Right hindlimb (tissue), 1 donor: ENCODE measurements around the gene MCL1.
"Not testable (repeated sequence)": the region's sequence is repeated elsewhere in the genome, so short reads cannot be mapped to it uniquely, and the experiment has no call there.

Source experiments
- DNase-seq: peaks from one replicate; pipeline ENCODE4 v3.0.0-alpha.2; 2018

MCL1 gene

GRCh38 chr1:150567717-150568593, 11.5 kb downstream of the MCL1 start:
- peak; percentile 92 for DNase-seq

- peak; percentile 34 for DNase-seq
Observed at GRCh38 chr1:150567341-150567716, 12.1 kb downstream of the MCL1 start.

- no peak for DNase-seq
Observed at GRCh38 chr1:150566589-150567340, 12.6 kb downstream of the MCL1 start.

DNA sequence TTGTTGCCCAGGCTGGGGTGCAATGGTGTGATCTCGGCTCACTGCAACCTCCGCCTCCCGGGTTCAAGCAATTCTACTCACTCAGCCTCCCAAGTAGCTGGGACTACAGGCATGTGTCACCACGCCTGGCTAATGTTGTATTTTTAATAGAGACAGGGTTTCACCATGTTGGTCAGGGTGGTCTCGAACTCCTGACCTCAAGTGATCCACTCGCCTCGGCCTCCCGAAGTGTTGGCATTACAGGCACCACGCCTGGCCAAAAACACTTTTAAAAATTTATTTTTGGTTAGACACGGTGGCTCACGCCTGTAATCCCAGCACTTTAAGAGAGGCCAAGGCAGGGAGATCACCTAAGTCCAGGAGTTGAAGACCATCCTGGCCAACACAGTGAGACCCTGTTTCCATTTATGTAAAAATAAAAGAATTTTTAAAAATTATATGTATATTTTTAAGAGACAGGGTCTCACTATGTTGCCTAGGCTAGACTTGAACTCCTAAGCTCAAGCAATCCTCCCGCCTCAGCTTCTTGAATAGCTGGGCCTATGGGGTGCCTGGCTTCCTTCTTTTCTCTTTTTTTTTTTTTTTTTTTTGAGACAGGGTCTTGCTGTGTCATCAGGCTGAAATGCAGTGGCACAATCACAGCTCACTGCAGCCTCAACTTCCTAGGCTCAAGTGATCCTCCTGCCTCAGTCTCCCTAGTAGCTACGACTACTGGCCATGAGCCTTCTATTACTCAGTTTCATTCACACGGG, 14.0 kb downstream of the MCL1 start:
- not testable (repeated sequence) for DNase-seq

DNA sequence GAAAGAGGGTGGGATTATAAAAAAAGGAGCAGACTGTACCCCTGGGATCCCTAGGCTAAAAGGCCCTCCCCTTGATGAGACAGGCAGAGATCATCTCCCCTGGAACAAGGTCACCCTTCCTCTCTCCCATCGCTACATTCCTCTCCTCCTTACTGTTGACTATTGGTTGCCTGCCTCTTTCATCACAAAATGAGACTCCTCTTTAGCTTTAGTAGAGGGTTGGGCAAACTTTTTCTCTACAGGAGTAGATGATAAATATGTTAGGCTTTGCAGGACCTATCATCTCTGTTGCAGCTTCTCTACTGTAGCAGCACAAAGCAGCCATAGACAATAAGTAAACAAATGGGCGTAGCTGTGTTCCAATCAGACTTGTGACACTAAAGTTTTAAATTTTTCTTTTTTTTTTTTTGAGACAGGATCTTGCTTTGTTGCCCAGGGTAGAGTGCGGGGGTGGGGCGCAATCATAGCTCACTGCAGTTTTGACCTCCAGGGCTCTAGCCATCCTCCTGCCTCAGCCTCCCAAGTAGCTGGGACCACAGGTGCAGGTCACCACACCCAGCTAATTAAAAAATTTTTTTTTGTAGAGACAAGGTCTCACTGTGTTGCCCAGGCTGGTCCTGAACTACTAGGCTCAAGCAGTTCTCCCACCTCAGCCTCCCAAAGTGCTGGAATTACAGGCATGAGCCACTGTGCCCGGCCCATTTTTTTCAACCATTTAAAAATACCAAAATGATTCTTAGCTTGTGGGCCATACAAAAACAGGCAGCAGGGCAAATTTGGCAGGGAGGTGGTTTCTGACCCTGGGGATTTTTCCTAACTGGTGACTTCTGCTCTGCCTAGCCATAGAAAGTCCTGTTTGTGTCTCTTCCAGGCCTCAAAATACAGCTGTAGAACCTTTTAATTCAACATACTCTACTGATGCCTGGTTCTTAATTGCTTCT, 15.1 kb downstream of the MCL1 start:
- no peak for DNase-seq

DNA sequence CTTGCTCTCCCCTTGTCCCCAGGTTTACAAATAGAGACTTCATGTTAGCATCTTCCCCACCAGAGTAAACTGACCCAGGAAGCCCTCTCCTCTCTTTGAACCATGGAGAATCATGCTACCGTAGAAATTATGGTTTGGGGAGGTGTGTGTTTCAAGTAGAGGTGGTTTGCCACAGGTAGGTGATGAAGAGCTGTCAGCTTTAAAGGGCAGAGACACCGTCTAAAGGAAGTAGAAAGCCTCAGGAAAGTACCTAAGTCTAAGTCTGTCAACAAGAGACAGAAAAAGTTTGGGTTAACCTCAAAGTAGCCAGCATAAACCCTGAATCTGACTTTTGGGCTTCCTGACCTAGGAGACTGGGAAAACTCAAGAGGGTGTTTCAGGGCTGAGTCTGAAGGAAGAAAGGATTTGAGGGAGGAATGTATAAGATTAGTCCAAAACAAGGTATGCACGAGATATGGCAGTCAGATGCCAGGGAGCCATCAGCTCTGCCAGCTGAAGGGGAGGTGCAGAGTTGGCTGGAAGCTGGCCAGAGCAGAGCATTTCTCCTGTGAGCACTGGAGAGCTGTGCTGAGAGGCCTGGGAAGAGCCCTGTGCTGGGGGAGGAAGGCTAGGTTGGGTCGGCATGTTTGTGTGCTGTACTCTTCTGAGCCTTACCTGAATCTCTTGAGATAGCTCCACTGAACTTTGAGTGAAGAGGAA, 15.9 kb downstream of the MCL1 start:
- peak; percentile 46 for DNase-seq

GRCh38 chr1:150562446-150563339, 16.7 kb downstream of the MCL1 start:
- peak; percentile 52 for DNase-seq

DNA sequence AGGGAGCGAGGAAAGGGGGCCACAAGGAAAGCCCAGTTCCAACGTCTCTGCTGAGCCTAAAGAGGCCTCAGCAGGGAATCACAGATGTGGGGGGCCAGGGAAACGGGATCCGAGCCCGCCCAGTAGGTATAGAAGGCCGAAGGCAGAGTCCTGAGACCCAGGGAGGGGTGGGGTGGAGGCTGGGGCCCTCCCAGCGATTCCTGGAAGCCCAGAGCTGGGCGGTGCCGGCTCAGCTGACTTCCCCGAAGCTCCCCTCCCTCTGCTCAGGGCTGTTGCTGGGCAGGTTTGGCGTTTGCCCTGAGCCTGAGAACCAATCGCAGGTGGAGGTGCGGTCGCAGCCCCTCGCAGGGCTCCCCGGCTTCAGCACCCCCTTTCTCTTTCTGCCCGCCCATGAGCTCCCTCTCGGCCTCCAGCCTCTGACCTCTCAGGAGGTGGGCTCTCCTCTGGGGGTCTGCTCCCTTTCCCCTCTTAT, 17.4 kb downstream of the MCL1 start:
- DNase-seq: peak; percentile 97

GRCh38 chr1:150561254-150561973, 18.0 kb downstream of the MCL1 start:
- DNase-seq: peak; percentile 98

DNA sequence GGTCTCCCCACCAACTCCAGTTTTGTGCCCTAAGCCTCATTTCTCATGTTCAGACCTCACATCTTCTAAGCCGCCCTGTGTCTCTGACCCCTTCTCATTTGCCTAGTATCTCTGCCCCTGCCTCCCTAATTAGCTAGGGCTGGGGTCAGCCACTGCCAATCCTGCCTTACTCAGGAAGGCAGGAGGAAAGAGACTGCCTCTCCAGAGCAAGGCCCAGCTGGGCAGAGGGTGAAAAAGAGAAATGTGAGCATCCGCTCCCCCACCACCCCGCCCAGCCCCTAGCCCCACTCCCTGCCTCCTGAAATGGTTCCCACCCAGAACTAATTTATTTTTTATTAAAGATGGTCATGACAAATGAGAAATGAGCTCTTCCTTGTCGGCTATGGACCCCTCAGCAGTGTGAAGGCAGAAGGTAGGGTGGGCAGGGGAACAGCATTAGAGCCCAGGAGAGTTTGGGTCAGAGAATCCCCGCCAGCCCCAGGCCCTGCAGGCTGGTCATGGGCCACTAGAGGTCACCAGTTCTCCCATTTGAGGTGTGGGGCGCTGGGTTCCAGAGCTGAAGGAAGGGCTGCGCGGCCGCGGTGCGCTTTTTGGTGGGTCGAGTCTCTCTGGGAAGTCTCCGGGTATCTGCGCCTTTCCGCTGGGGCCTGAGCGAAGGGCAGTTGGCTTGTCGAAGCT, 18.7 kb downstream of the MCL1 start:
- no peak for DNase-seq

- DNase-seq: peak; percentile 73
Observed at GRCh38 chr1:150560011-150560438, 19.4 kb downstream of the MCL1 start.

DNA sequence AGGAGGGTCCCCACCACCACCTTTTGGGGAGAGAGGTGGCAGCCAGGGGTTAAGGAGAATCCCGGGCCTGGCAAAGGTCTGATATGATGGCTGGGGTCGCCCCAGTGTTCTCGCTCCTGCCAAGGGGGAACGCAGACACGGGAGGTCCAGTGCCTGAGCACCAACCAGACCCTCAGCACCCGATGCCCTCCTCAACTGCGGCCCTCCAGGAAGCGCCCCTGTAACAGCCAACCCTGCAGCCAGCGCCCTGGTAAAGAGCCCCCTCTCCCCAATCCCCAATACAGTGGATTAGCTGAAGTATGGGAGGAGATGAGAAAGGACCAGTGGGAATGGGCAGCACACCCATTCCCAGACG, 19.8 kb downstream of the MCL1 start:
- peak; percentile 36 for DNase-seq

DNA sequence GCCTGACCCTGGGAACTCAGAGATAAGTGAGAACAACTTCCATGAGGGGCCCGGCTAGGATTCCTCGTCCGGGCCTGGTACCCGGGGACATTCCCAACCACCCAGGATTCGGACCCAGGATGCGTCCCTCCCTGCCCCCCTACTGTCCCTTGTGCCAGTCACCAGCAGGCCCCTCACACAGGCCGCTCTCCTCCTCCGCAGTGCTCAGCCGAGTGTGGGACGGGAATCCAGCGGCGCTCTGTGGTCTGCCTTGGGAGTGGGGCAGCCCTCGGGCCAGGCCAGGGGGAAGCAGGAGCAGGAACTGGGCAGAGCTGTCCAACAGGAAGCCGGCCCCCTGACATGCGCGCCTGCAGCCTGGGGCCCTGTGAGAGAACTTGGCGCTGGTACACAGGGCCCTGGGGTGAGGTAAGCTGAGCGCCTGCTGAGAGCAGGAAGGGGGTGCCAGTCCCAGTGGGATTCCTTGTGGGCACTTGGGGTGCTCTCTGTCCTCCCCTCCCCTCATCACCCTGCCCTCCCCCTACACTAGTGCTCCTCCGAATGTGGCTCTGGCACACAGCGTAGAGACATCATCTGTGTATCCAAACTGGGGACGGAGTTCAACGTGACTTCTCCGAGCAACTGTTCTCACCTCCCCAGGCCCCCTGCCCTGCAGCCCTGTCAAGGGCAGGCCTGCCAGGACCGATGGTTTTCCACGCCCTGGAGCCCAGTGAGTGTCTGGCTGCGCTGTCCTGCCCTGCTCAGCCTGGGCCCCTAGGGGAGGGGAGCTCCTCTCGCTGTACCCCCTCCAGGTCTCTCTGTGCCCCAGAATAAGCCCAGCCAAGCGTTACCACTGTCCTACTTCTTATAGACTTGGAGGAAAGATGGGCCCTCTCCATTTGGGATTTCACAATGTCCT, 20.4 kb downstream of the MCL1 start:
- peak; percentile 38 for DNase-seq

DNA sequence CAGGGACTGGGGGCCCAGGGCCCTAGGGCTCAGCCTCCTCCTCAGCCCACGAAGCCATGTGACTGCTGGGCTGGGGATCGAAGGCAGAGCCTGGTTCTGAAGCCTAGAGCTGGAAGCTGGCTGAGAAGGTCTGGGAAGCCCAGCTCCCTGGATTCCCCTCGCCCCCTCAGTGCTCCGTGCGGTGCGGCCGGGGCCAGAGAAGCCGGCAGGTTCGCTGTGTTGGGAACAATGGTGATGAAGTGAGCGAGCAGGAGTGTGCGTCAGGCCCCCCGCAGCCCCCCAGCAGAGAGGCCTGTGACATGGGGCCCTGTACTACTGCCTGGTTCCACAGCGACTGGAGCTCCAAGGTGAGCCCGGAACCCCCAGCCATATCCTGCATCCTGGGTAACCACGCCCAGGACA, 21.1 kb downstream of the MCL1 start:
- peak; percentile 18 for DNase-seq

GRCh38 chr1:150557813-150558212, 21.6 kb downstream of the MCL1 start:
- DNase-seq: peak; percentile 20

- peak; percentile 23 for DNase-seq
Observed at GRCh38 chr1:150557065-150557600, 22.3 kb downstream of the MCL1 start.
